ENCODE results near the gene SUMO3.

GRCh38 chr21:44785620-44786335 is 32.1 kb downstream of the SUMO3 start:
- TF ChIP-seq CTCF (IDR thresholded peaks at IDR 0.05; ENCODE audit: low read length) = no peak
- TF ChIP-seq EZH2phosphoT487 (IDR thresholded peaks at IDR 0.05; ENCODE audit: low read length) = no peak

Measured in MM.1S (cell line).